GM18861 (cell line): ENCODE results near the gene FHIP1B.

Experiments used
- ATAC-seq: cut with Tn5 transposase; IDR thresholded peaks from one replicate; pipeline ENCODE4 v1.9.1; 2021; ENCODE audit not compliant: unreplicated experiment

The FHIP1B gene

GRCh38 chr11:6203327-6203726 lies 31.1 kb downstream of the FHIP1B start:
- peak; percentile 83 for ATAC-seq

DNA sequence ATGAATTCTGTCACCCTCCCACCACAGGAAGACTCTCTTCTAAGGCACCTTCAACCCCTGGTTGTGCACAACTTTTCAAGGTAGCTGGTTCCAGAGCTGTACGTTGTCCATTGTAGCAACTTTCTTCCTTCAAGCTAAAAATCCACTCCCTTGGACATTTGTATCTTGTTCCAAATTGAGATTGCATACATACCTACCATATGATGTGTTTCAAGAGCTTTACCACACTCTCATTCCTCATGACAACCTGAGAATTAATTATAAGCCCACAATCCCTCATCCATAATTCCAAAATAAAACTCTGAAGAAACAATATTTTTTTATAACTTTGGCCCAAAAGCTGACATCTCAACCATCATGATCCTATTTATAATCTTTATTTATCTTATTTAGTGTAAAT lies 32.4 kb downstream of the FHIP1B start:
- no peak for ATAC-seq

DNA sequence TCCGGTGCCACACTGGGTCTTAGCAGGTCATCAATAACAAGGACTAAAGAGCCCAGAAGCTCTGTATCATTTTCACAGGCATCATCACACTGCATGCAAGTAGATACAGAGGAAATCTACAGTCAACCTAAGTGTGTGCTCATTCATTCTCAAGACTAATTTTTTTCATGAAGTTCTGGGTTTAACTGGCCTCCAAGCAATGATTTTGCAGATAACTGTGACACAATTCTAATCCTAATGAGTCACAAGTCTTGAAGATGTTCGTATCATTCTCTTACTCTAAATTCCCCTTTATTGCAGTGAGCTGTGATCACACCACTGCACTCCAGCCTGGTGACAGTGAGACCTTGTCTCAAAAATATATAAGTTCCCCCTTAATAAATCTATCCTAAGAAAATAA lies 33.0 kb downstream of the FHIP1B start:
- no peak for ATAC-seq

DNA sequence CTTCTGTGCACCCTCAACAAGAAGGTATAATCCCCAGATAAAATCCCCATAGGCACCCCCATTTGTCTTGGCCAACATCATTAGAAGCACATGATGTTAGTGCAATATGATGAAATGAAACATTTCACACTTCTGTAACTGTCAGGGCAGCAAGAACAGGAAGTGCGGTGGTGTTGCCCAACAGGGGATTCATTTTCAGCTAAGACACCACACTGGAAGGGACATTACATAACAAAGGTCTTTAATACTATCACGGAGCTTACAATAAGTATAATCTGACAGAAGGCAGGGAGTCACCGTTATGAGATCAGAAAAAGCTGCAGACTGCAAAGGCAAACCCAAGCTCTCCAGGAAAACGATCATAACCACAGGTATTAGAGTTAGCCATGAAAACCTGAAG lies 33.5 kb downstream of the FHIP1B start:
- no peak for ATAC-seq

GRCh38 chr11:6199174-6199810 lies 35.1 kb downstream of the FHIP1B start, which contains the start of gene OR52W1:
Gene OR52W1 (plus strand): TSS chr11:6199224. CDS start chr11:6199224, 0 bp downstream.
- ATAC-seq, result no peak

GRCh38 chr11:6197466-6198200 lies 36.8 kb downstream of the FHIP1B start:
- ATAC-seq, result no peak

GRCh38 chr11:6196396-6196795 lies 38.0 kb downstream of the FHIP1B start:
- peak; percentile 47 for ATAC-seq

DNA sequence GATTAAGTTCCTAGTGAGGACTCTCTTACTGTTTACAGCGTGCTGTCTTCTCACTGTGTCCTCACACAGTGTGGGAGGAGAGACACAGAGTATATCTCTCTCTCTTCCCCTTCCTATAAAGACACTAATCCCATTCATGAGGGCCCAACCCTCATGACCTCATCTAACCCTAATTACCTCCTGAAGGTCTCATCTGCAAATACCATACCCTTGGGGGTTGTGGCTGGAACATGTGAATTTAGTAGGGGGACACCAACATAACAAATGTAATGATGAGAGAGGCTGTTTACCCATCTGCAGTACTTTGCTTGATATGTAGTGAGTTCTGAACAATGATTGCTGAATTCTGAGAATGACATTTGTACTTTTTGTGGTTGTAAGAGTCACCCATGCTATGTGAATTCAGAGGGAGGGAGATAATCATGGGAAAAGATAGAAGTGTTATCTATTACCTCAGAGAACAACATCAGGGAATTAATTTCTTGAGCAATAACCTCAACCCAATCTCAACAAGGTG lies 40.3 kb downstream of the FHIP1B start:
- no peak for ATAC-seq

DNA sequence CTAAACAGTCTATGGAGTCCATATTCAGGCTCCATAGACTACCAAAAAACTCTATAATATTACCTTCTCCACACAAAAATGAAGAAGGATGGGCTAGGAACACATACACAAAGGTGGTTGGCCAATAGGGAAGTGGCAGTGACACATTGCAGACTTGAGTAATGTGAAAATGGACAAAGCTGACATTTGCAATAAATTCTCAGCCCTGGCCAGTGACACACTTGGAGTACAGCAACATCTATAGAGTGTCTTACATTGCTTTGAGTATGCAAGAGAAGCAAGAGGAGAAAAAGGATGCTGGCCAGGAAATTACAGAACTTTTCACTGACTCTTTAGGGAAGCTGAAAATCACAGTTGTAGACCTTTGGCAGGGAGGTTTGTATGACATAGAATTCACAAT lies 42.7 kb downstream of the FHIP1B start:
- ATAC-seq, result no peak

DNA sequence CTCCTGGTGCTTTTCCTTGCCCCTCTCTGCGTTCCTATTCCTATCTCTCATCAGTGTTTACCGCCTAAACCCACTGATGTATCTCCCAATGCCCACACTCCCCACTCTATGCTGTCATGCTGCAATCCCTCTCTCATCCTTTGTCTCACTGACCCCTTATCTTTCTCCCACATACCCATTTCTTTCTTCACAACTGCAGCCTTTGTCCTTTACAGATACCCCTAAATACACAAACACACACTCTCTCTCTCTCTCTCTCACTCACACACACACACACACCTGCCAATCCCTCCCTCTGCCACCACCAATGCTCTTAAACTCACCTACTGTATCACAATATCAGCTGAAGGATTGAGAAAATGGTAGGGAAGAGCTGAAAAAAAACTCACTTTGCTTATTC lies 59.0 kb downstream of the FHIP1B start:
- ATAC-seq, result no peak

DNA sequence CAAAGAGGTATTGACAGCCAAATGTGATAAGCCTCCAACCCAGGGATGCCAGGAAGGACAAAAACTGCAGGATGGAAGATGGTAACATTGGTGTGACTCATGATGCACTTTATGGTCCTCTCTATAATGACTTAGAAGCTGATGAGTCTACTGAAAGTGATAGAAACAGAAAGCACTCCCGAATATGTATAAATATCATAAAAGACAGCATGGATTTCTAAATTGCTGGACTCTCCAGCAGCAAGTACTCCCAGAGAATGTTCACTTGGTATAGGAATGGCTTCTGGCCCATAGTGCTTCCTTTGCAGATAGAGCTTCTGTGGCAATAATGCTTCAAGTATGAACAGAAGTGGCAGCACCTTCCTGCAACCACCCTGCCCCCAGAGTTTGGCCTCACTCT lies 64.2 kb downstream of the FHIP1B start, which contains the start of gene OR52B2:
OR52B2 (minus strand) TSS at position 101 of the 400 bp plus-strand sequence; CDS start at position 101, 0 bp downstream.
- no peak for ATAC-seq
